PC-9 (cell line): ENCODE measurements around the gene AP2A1. TPM values are rescaled to one million over a fixed set of nuclear protein-coding genes. Genes with fewer than 3 reads are reported as not detected.

Source experiments
- BruUV-seq: library from RNA; stranded (reverse); fragments of 400-500 nt; replicated peaks from 2 replicates; lab custom pipeline; 2021; lab: Mats Ljungman, UMichigan
- CTCF ChIA-PET: fragments of 300-600 bp; sonication (Branson Sonifier 250); formaldehyde crosslinking; loops from one replicate; lab custom pipeline; 2022; ENCODE audit warnings: antibody characterized with exemption; lab: Charles Lee
- POLR2A ChIA-PET: fragments of 300-600 bp; sonication (Branson Sonifier 250); formaldehyde crosslinking; loops from one replicate; lab custom pipeline; 2022; ENCODE audit warnings: antibody characterized with exemption; ENCODE audit not compliant: unreplicated experiment; lab: Charles Lee
- DNase-seq, 2 experiments: peaks; one replicate each; pipeline versions ENCODE4 v3.0.0 to v3.0.0-alpha.2; 2015 to 2022; ENCODE audit warnings: mixed read lengths in 1 of 2
- H2AFZ ChIP-seq: fragments of 200-600 bp; sonication (generic); 2 replicates; pipeline ENCODE4 v1.8.1; 2017; ENCODE audit warnings: antibody characterized with exemption
- H3F3A ChIP-seq: fragments of 200-600 bp; sonication (generic); 2 replicates; pipeline ENCODE4 v1.8.1; 2017; ENCODE audit warnings: antibody characterized with exemption, mild to moderate bottlenecking, low read depth; ENCODE audit not compliant: insufficient read depth
- H3K27ac ChIP-seq: fragments of 200-600 bp; sonication (generic); 2 replicates; pipeline ENCODE4 v1.6.1; 2016; ENCODE audit warnings: mixed run types
- H3K27me3 ChIP-seq: fragments of 200-600 bp; sonication (generic); 2 replicates; pipeline ENCODE4 v1.6.1; 2016; ENCODE audit warnings: low read depth, mixed run types; ENCODE audit not compliant: insufficient read depth
- H3K36me3 ChIP-seq: fragments of 200-600 bp; sonication (generic); 2 replicates; pipeline ENCODE4 v1.6.1; 2016; ENCODE audit warnings: low read depth, mixed run types
- H3K4me1 ChIP-seq: fragments of 200-600 bp; sonication (generic); replicated peaks from 2 replicates; pipeline ENCODE4 v1.6.1; 2016; ENCODE audit warnings: mixed run types; ENCODE audit not compliant: insufficient read depth
- H3K4me2 ChIP-seq: fragments of 200-600 bp; sonication (generic); 2 replicates; pipeline ENCODE4 v1.6.1; 2017; ENCODE audit warnings: mixed run types
- H3K4me3 ChIP-seq: fragments of 200-600 bp; sonication (generic); 2 replicates; pipeline ENCODE4 v1.6.1; 2016; ENCODE audit warnings: mixed run types
- H3K79me2 ChIP-seq: fragments of 200-600 bp; sonication (generic); 2 replicates; pipeline ENCODE4 v1.6.1; 2017; ENCODE audit warnings: low read depth, mixed run types
- H3K9me2 ChIP-seq: fragments of 200-600 bp; sonication (generic); 2 replicates; pipeline ENCODE4 v1.8.1; 2017; ENCODE audit warnings: mild to moderate bottlenecking; ENCODE audit not compliant: insufficient read depth
- H3K9me3 ChIP-seq: fragments of 200-600 bp; sonication (generic); 2 replicates; pipeline ENCODE4 v1.8.1; 2016; ENCODE audit warnings: low read depth; ENCODE audit not compliant: insufficient read depth
- H4K20me1 ChIP-seq: fragments of 200-600 bp; sonication (generic); 2 replicates; pipeline ENCODE4 v1.8.1; 2017; ENCODE audit not compliant: insufficient read depth
- CTCF ChIP-seq: fragments of 200-600 bp; sonication (generic); conservative IDR thresholded peaks from 2 replicates; pipeline ENCODE4 v1.6.1; 2017; ENCODE audit warnings: mixed run types, antibody characterized with exemption, mild to moderate bottlenecking, moderate library complexity
- EZH2 ChIP-seq: fragments of 200-600 bp; sonication (generic); IDR thresholded peaks from 2 replicates; pipeline ENCODE4 v1.8.0; 2017; ENCODE audit warnings: antibody characterized with exemption, low read depth
- intact Hi-C: fragments of 100-400 bp; cut with micrococcal nuclease; formaldehyde crosslinking; loops from one replicate; pipeline ENCODE4 v1.10.0; 2022; ENCODE audit not compliant: unreplicated experiment
- total RNA-seq: library from RNA; stranded (reverse); gene quantifications from 2 replicates; pipeline ENCODE4 v1.2.3, GENCODE V29; 2021

AP2A1 gene
- total RNA-seq, 1 experiment from 2014 or later = 91.8 TPM

DNA sequence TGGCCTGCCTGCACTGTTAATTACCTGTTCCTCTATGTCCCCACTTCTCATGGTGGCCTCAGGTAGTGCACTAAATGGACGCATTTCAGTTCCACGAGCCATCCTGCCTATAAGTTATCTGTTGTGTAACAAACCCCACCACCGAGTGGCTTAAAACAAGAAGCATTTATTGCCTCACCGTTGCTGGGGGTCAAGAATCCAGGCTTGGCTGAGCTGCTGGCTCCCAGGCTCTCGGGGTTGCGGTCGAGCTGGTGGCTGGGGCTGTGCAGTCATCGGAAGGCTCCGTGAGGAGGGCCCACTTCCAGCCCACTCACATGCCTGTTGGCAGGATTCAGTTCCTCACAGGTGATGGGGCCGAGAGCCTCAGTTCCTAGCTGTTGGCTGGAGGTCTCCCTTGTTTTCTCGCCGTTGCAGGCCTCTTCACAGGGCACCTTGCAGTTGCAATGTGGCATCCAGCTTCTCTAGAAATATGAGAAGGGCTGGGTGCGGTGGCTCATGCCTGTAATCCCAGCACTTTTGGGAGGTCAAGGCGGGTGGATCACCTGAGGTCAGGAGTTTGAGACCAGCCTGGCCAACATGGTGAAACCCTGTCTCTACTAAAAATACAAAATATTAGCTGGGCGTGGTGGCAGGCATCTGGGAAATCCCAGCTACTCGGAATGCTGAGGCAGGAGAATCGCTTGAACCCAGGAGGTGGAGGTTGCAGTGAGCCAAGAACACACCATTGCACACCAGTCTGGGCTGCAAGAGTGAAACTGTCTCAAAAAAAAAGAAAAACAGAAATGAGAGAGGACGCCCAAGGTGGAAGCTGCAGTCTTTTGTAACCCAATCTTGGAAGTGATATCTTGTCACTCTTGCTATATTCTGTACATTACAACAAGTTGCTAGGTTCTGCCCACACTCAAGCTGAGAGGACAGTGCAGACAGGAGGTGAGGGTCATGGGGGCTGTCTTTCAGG is 77.6 kb downstream of the AP2A1 start:
- peaks cover 49% of the 10 kb centered on the region for H3F3A ChIP-seq
- no peak overlapping the region for H2AFZ ChIP-seq
- no peak overlapping the region for H3K27ac ChIP-seq
- peaks cover 7% of the 10 kb centered on the region; the same call in 1 of the 2 replicates for H4K20me1 ChIP-seq
- H3K4me3 ChIP-seq = no peak overlapping the region
- TF ChIP-seq EZH2 = no peak
- TF ChIP-seq CTCF = no peak
- ChIA-PET POLR2A (no interaction called here), CTCF (no interaction called here)
- no peak for DNase-seq
- peaks cover 16% of the 10 kb centered on the region for H3K4me1 ChIP-seq
- no TSS peak for BruUV-seq
- H3K79me2 ChIP-seq = peaks cover 7% of the 10 kb centered on the region; the same call in 1 of the 2 replicates
- no peaks in the 10 kb centered on the region for H3K9me3 ChIP-seq
- no peak overlapping the region for H3K4me2 ChIP-seq
- H3K9me2 ChIP-seq = no peaks in the 10 kb centered on the region
- no peaks in the 10 kb centered on the region for H3K27me3 ChIP-seq
- intact Hi-C loops = no loop called here
- peaks cover 15% of the 10 kb centered on the region for H3K36me3 ChIP-seq

DNA sequence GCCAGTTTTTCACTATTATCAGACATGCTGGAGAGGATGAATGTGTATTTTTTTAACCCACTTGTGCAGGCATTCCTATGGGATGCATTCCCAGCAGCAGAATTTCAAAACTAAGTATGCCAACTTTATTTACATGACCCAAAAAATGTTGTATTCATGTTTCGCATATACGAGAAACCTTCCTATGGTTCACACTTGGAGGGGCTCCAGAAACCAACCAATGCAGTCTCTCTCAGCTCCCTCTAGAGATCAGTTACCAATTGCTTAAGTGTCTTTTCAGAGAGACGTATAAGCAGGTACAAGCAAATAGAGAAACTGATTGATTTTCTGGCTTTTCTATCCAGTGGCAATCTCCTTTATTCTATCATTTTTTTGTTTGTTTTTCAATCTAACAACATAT is 78.6 kb downstream of the AP2A1 start:
- Histone ChIP-seq H3K4me2 (no peak overlapping the region), H3K27ac (no peak overlapping the region), H3K79me2 (peaks cover 16% of the 10 kb centered on the region; the same call in 1 of the 2 replicates), H2AFZ (no peak overlapping the region), H3K9me2 (no peaks in the 10 kb centered on the region), H3K4me3 (no peak overlapping the region), H4K20me1 (peaks cover 3% of the 10 kb centered on the region; the same call in 1 of the 2 replicates), H3K4me1 (peaks cover 23% of the 10 kb centered on the region), H3F3A (peaks cover 54% of the 10 kb centered on the region; the same call in 1 of the 2 replicates), H3K27me3 (no peaks in the 10 kb centered on the region), H3K9me3 (no peaks in the 10 kb centered on the region), H3K36me3 (peaks cover 8% of the 10 kb centered on the region; the same call in 1 of the 2 replicates)
- no TSS peak for BruUV-seq
- CTCF ChIA-PET = no interaction called here
- no peak for TF ChIP-seq CTCF
- no peak for TF ChIP-seq EZH2
- POLR2A ChIA-PET = no interaction called here
- intact Hi-C loops = no loop called here
- DNase-seq = no peak

DNA sequence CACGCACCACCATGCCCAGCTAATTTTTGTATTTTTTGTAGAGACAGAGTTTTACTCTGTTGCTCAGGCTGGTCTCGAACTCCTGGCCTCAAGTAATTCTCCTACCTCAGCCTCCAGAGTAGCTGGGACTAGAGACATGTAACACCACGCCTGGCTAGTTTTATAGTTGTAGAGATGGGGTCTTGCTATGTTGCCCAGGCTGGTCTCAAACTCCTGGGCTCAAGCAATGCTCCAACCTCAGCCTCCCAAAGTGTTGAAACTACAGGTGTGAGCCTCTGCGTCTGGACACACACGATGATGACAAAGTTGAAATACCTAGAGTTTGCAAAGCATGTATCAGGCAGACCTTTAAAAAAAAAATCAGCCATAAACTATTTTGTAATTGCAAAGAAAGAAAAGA is 79.6 kb downstream of the AP2A1 start:
- Histone ChIP-seq H3K4me3 (no peak overlapping the region), H3K4me1 (peaks cover 23% of the 10 kb centered on the region), H4K20me1 (0 out of 2 replicates have a peak, but pooled peaks cover 3% of the 10 kb centered on the region), H2AFZ (no peak overlapping the region), H3K9me3 (no peaks in the 10 kb centered on the region), H3K36me3 (no peaks in the 10 kb centered on the region), H3F3A (peaks cover 51% of the 10 kb centered on the region; the same call in 1 of the 2 replicates), H3K9me2 (no peaks in the 10 kb centered on the region), H3K27me3 (no peaks in the 10 kb centered on the region), H3K27ac (no peak overlapping the region), H3K79me2 (peaks cover 16% of the 10 kb centered on the region; the same call in 1 of the 2 replicates), H3K4me2 (no peak overlapping the region)
- TF ChIP-seq CTCF (no peak), EZH2 (no peak)
- no TSS peak for BruUV-seq
- DNase-seq = no peak
- intact Hi-C loops = no loop called here
- POLR2A ChIA-PET = no interaction called here
- CTCF ChIA-PET = no interaction called here
